SU-DHL-6 (cell line): Measurements from ENCODE around the gene ARHGEF19.

Source experiments
- H2AFZ ChIP-seq: fragments of 200-600 bp; sonication (generic); 2 replicates; pipeline ENCODE4 v1.6.1; 2014; ENCODE audit warnings: low read depth, mild to moderate bottlenecking, moderate library complexity, mixed read lengths, antibody characterized with exemption, low read length; ENCODE audit not compliant: severe bottlenecking
- H3F3A ChIP-seq: fragments of 200-600 bp; shearing (Covaris generic); 2 replicates; pipeline ENCODE4 v1.6.0; 2016; ENCODE audit warnings: antibody characterized with exemption, mild to moderate bottlenecking; ENCODE audit not compliant: insufficient read depth
- H3K27ac ChIP-seq: fragments of 200-600 bp; sonication (generic); 2 replicates; pipeline ENCODE4 v1.5.1; 2016; ENCODE audit warnings: low read depth, mild to moderate bottlenecking, low read length, moderate library complexity, mixed read lengths
- H3K27me3 ChIP-seq: fragments of 200-600 bp; sonication (generic), shearing (Covaris generic); 2 replicates; pipeline ENCODE4 v1.6.0; 2014; ENCODE audit warnings: mild to moderate bottlenecking, low read length
- H3K36me3 ChIP-seq: fragments of 200-600 bp; sonication (generic); 2 replicates; pipeline ENCODE4 v1.6.1; 2014; ENCODE audit warnings: mild to moderate bottlenecking, low read length, mixed read lengths
- H3K4me2 ChIP-seq: fragments of 300-600, 200-600 bp; shearing (Covaris generic), sonication (generic); 2 replicates; pipeline ENCODE4 v1.6.0; 2014; ENCODE audit warnings: low read length, low read depth, mild to moderate bottlenecking; ENCODE audit not compliant: poor library complexity, severe bottlenecking
- H3K4me3 ChIP-seq: fragments of 200-600 bp; sonication (generic); 2 replicates; pipeline ENCODE4 v1.5.1; 2014; ENCODE audit warnings: antibody characterized with exemption, low read length, mild to moderate bottlenecking, mixed read lengths; ENCODE audit not compliant: insufficient read depth, poor library complexity, severe bottlenecking
- H3K79me2 ChIP-seq: fragments of 200-600 bp; sonication (generic); 2 replicates; pipeline ENCODE4 v1.6.1; 2014; ENCODE audit warnings: mild to moderate bottlenecking, low read length, moderate library complexity; ENCODE audit not compliant: insufficient read depth
- H3K9ac ChIP-seq: fragments of 200-600 bp; sonication (generic); 2 replicates; pipeline ENCODE4 v1.7.0; 2014; ENCODE audit warnings: mild to moderate bottlenecking, low read length
- H3K9me2 ChIP-seq: fragments of 200-600 bp; sonication (generic); replicated peaks from 2 replicates; pipeline ENCODE4 v1.6.1; 2014; ENCODE audit warnings: low read length; ENCODE audit not compliant: insufficient read depth
- H3K9me3 ChIP-seq: fragments of 200-600 bp; sonication (generic); 2 replicates; pipeline ENCODE4 v1.6.1; 2014; ENCODE audit warnings: low read length, mixed read lengths; ENCODE audit not compliant: insufficient read depth
- H4K20me1 ChIP-seq: fragments of 200-600 bp; sonication (generic); 2 replicates; pipeline ENCODE4 v1.6.1; 2014; ENCODE audit warnings: low read depth, mild to moderate bottlenecking, antibody characterized with exemption, low read length, moderate library complexity, mixed read lengths
- CTCF ChIP-seq: fragments of 200-600 bp; sonication (generic); IDR thresholded peaks from one replicate; pipeline ENCODE4 v1.5.1; 2017; ENCODE audit warnings: antibody characterized with exemption, mild to moderate bottlenecking, low read length, moderate library complexity; ENCODE audit not compliant: insufficient read depth, poor library complexity, severe bottlenecking
- EZH2phosphoT487 ChIP-seq: fragments of 200-600 bp; sonication (generic), shearing (Covaris generic); conservative IDR thresholded peaks from 2 replicates; pipeline ENCODE4 v1.6.1; 2018; ENCODE audit warnings: mild to moderate bottlenecking, antibody characterized with exemption, low read length, moderate library complexity, mixed read lengths

Gene ARHGEF19

GRCh38 chr1:16186655-16187235, 25.7 kb downstream of the ARHGEF19 start:
- Histone ChIP-seq H3K9me3 (no peaks in the 10 kb centered on the region), H3K79me2 (no peaks in the 10 kb centered on the region), H3K9ac (no peak overlapping the region), H3K4me2 (no peak overlapping the region), H4K20me1 (no peaks in the 10 kb centered on the region), H3K4me3 (no peak overlapping the region), H3K27ac (no peak overlapping the region), H3F3A (no peaks in the 10 kb centered on the region), H3K27me3 (no peaks in the 10 kb centered on the region), H3K36me3 (no peaks in the 10 kb centered on the region), H2AFZ (no peak overlapping the region), H3K9me2 (no peaks in the 10 kb centered on the region)
- TF ChIP-seq CTCF = no peak
- no peak for TF ChIP-seq EZH2phosphoT487

GRCh38 chr1:16184557-16185303, 27.7 kb downstream of the ARHGEF19 start:
- H3K79me2 ChIP-seq = no peaks in the 10 kb centered on the region
- no peak overlapping the region for H3K27ac ChIP-seq
- no peaks in the 10 kb centered on the region for H3K9me3 ChIP-seq
- no peaks in the 10 kb centered on the region for H3K36me3 ChIP-seq
- no peak overlapping the region for H3K9ac ChIP-seq
- H3K9me2 ChIP-seq = no peaks in the 10 kb centered on the region
- H3K4me2 ChIP-seq = no peak overlapping the region
- no peaks in the 10 kb centered on the region for H3F3A ChIP-seq
- no peak overlapping the region for H3K4me3 ChIP-seq
- no peaks in the 10 kb centered on the region for H4K20me1 ChIP-seq
- no peaks in the 10 kb centered on the region for H3K27me3 ChIP-seq
- no peak overlapping the region for H2AFZ ChIP-seq
- no peak for TF ChIP-seq EZH2phosphoT487

- Histone ChIP-seq H3K9me2 (no peaks in the 10 kb centered on the region), H4K20me1 (no peaks in the 10 kb centered on the region), H3K36me3 (no peaks in the 10 kb centered on the region), H3K4me3 (no peak overlapping the region), H3K9me3 (no peaks in the 10 kb centered on the region), H3F3A (no peaks in the 10 kb centered on the region), H3K9ac (no peak overlapping the region), H2AFZ (no peak overlapping the region), H3K79me2 (no peaks in the 10 kb centered on the region), H3K27ac (no peak overlapping the region), H3K27me3 (no peaks in the 10 kb centered on the region), H3K4me2 (no peak overlapping the region)
- TF ChIP-seq EZH2phosphoT487 (no peak), CTCF (no peak)
Observed at GRCh38 chr1:16183765-16184556, 28.5 kb downstream of the ARHGEF19 start.

- Histone ChIP-seq H3K9me3 (no peaks in the 10 kb centered on the region), H3K27me3 (no peaks in the 10 kb centered on the region), H4K20me1 (no peaks in the 10 kb centered on the region), H3K9ac (no peak overlapping the region), H3K79me2 (no peaks in the 10 kb centered on the region), H3K4me2 (no peak overlapping the region), H3K9me2 (no peaks in the 10 kb centered on the region), H2AFZ (no peak overlapping the region), H3K36me3 (no peaks in the 10 kb centered on the region), H3K4me3 (no peak overlapping the region), H3K27ac (no peak overlapping the region), H3F3A (no peaks in the 10 kb centered on the region)
- TF ChIP-seq CTCF (no peak), EZH2phosphoT487 (no peak)
Observed at GRCh38 chr1:16183179-16183578, 29.3 kb downstream of the ARHGEF19 start.
